Measurements from ENCODE around the gene ERCC4.

ERCC4 gene

GRCh38 chr16:13936155-13936554 lies 16.2 kb downstream of the ERCC4 start:
- no peak for TF ChIP-seq ZFX (IDR thresholded peaks at IDR 0.05; ENCODE audit: borderline replicate concordance)
- no peak for TF ChIP-seq CTCF (IDR thresholded peaks at IDR 0.05)
- no peak overlapping the region for H3K27ac ChIP-seq

- no peak for TF ChIP-seq CTCF (IDR thresholded peaks at IDR 0.05)
- no peak for TF ChIP-seq ZFX (IDR thresholded peaks at IDR 0.05; ENCODE audit: borderline replicate concordance)
- H3K27ac ChIP-seq: no peak overlapping the region
Observed at GRCh38 chr16:13936596-13937081, 16.7 kb downstream of the ERCC4 start.

GRCh38 chr16:13937411-13937810 lies 17.5 kb downstream of the ERCC4 start:
- TF ChIP-seq ZFX (IDR thresholded peaks at IDR 0.05; ENCODE audit: borderline replicate concordance) (no peak), CTCF (IDR thresholded peaks at IDR 0.05) (no peak)
- H3K27ac ChIP-seq: no peak overlapping the region

- no peak for TF ChIP-seq CTCF (IDR thresholded peaks at IDR 0.05)
- TF ChIP-seq ZFX (IDR thresholded peaks at IDR 0.05; ENCODE audit: borderline replicate concordance): no peak
- no peak overlapping the region for H3K27ac ChIP-seq
Observed at GRCh38 chr16:13938480-13938879, 18.5 kb downstream of the ERCC4 start.

- TF ChIP-seq CTCF (IDR thresholded peaks at IDR 0.05): no peak
- TF ChIP-seq ZFX (IDR thresholded peaks at IDR 0.05; ENCODE audit: borderline replicate concordance): no peak
Observed at GRCh38 chr16:13939821-13940220, 19.9 kb downstream of the ERCC4 start.

GRCh38 chr16:13940397-13940933 lies 20.5 kb downstream of the ERCC4 start:
- no peak overlapping the region for H3K27ac ChIP-seq
- TF ChIP-seq CTCF (IDR thresholded peaks at IDR 0.05): no peak
- TF ChIP-seq ZFX (IDR thresholded peaks at IDR 0.05; ENCODE audit: borderline replicate concordance): no peak

More at GRCh38 chr16:13939821-13940220, 19.9 kb downstream of the ERCC4 start:
- H3K27ac ChIP-seq: no peak overlapping the region

- TF ChIP-seq ZFX (IDR thresholded peaks at IDR 0.05; ENCODE audit: borderline replicate concordance): no peak
- no peak for TF ChIP-seq CTCF (IDR thresholded peaks at IDR 0.05)
- H3K27ac ChIP-seq: no peak overlapping the region
Observed at GRCh38 chr16:13944816-13945215, 24.9 kb downstream of the ERCC4 start.

All from 22Rv1 (cell line).